ENCODE data around the gene PODXL2. TPM values are rescaled to one million over a fixed set of nuclear protein-coding genes. Genes with fewer than 3 reads are reported as not detected.

PODXL2 gene
- total RNA-seq, 1 donor from 2014 or later = 3.3 TPM

GRCh38 chr3:127662001-127662469, 33.0 kb downstream of the PODXL2 start:
- ATAC-seq (ENCODE audit: low read depth) (no peak), DNase-seq (no peak)
- ChIA-PET POLR2A (no interaction called here), CTCF (no interaction called here)
- Mint-ChIP-seq H3K36me3 (ENCODE audit: low read depth) (no peaks in the 10 kb centered on the region), H3K27ac (no peak overlapping the region), H3K9me3 (no peaks in the 10 kb centered on the region), H3K4me3 (no peak overlapping the region), H3K27me3 (no peaks in the 10 kb centered on the region), H3K4me1 (no peaks in the 10 kb centered on the region)
- intact Hi-C loops (cut with micrococcal nuclease) = no loop called here
- TF ChIP-seq, protein P1, sequence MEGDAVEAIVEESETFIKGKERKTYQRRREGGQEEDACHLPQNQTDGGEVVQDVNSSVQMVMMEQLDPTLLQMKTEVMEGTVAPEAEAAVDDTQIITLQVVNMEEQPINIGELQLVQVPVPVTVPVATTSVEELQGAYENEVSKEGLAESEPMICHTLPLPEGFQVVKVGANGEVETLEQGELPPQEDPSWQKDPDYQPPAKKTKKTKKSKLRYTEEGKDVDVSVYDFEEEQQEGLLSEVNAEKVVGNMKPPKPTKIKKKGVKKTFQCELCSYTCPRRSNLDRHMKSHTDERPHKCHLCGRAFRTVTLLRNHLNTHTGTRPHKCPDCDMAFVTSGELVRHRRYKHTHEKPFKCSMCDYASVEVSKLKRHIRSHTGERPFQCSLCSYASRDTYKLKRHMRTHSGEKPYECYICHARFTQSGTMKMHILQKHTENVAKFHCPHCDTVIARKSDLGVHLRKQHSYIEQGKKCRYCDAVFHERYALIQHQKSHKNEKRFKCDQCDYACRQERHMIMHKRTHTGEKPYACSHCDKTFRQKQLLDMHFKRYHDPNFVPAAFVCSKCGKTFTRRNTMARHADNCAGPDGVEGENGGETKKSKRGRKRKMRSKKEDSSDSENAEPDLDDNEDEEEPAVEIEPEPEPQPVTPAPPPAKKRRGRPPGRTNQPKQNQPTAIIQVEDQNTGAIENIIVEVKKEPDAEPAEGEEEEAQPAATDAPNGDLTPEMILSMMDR (IDR thresholded peaks at IDR 0.05) = no peak

GRCh38 chr3:127663151-127663550, 34.2 kb downstream of the PODXL2 start:
- H3K9me3 Mint-ChIP-seq = no peaks in the 10 kb centered on the region
- no peaks in the 10 kb centered on the region for H3K4me1 Mint-ChIP-seq
- no peak overlapping the region for H3K4me3 Mint-ChIP-seq
- ChIA-PET POLR2A (no interaction called here), CTCF (no interaction called here)
- intact Hi-C loops (cut with micrococcal nuclease) = no loop called here
- no peak for ATAC-seq (ENCODE audit: low read depth)
- TF ChIP-seq, protein P1 (IDR thresholded peaks at IDR 0.05) = no peak
- DNase-seq = no peak
- H3K27ac Mint-ChIP-seq = no peak overlapping the region
- H3K36me3 Mint-ChIP-seq (ENCODE audit: low read depth) = no peaks in the 10 kb centered on the region
- no peaks in the 10 kb centered on the region for H3K27me3 Mint-ChIP-seq

- Mint-ChIP-seq H3K4me3 (no peak overlapping the region), H3K27ac (no peak overlapping the region), H3K27me3 (no peaks in the 10 kb centered on the region), H3K4me1 (no peaks in the 10 kb centered on the region), H3K9me3 (no peaks in the 10 kb centered on the region), H3K36me3 (ENCODE audit: low read depth) (no peaks in the 10 kb centered on the region)
- ChIA-PET POLR2A (no interaction called here), CTCF (no interaction called here)
- intact Hi-C loops (cut with micrococcal nuclease) = no loop called here
- no peak for ATAC-seq (ENCODE audit: low read depth)
- no peak for DNase-seq
- TF ChIP-seq, protein P1 (IDR thresholded peaks at IDR 0.05) = no peak
Measured at GRCh38 chr3:127665165-127665564, 36.2 kb downstream of the PODXL2 start.

DNA sequence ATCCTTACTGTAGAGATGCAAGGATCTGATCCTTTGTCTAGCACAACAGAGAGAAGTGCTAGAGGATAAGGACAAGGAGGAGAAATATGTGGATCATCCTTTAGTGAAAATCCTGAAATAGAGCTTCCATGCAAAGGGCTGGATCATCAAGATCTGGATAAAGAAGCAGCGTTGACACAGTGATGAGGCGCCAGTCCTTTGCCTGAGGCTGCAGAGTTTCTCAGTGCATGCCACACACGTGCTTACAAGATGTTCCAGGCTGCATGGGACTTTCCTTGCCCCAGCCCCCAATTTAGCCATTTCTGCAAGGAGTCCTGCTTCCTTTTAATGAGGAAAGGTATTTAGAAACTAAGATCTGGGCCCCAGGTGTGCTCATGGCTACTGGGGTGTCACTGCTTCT, 36.6 kb downstream of the PODXL2 start:
- intact Hi-C loops (cut with micrococcal nuclease) = no loop called here
- no peaks in the 10 kb centered on the region for H3K36me3 Mint-ChIP-seq (ENCODE audit: low read depth)
- CTCF ChIA-PET = no interaction called here
- TF ChIP-seq, protein P1 (IDR thresholded peaks at IDR 0.05) = no peak
- no peaks in the 10 kb centered on the region for H3K4me1 Mint-ChIP-seq
- POLR2A ChIA-PET = no interaction called here
- ATAC-seq (ENCODE audit: low read depth) = no peak
- H3K27me3 Mint-ChIP-seq = no peaks in the 10 kb centered on the region
- H3K27ac Mint-ChIP-seq = no peak overlapping the region
- no peaks in the 10 kb centered on the region for H3K9me3 Mint-ChIP-seq
- H3K4me3 Mint-ChIP-seq = no peak overlapping the region
- DNase-seq = no peak

- H3K4me1 Mint-ChIP-seq = peaks cover 2% of the 10 kb centered on the region
- ChIA-PET POLR2A (no interaction called here), CTCF (no interaction called here)
- intact Hi-C loops (cut with micrococcal nuclease) = no loop called here
- no peaks in the 10 kb centered on the region for H3K36me3 Mint-ChIP-seq (ENCODE audit: low read depth)
- H3K4me3 Mint-ChIP-seq = no peak overlapping the region
- TF ChIP-seq, protein P1 (IDR thresholded peaks at IDR 0.05) = no peak
- no peak for DNase-seq
- no peak overlapping the region for H3K27ac Mint-ChIP-seq
- no peaks in the 10 kb centered on the region for H3K9me3 Mint-ChIP-seq
- no peaks in the 10 kb centered on the region for H3K27me3 Mint-ChIP-seq
- no peak for ATAC-seq (ENCODE audit: low read depth)
Measured at GRCh38 chr3:127666676-127667075, 37.7 kb downstream of the PODXL2 start.
